Measurements from ENCODE around the gene ZNRF1.
"Not testable (repeated sequence)": the region's sequence is repeated elsewhere in the genome, so short reads cannot be mapped to it uniquely, and the experiment has no call there.

ZNRF1 gene

GRCh38 chr16:75114946-75115825 lies 116.4 kb downstream of the ZNRF1 start:
- DNase-seq = no peak

GRCh38 chr16:75116081-75116910 lies 117.5 kb downstream of the ZNRF1 start, which contains the start of gene LDHD:
LDHD (minus strand) TSS chr16:75116780; CDS start chr16:75116720, 60 bp downstream.
- no peak for DNase-seq

- no peak for DNase-seq
Observed at GRCh38 chr16:75116911-75117245, 118.1 kb downstream of the ZNRF1 start.

- no peak for DNase-seq
Observed at GRCh38 chr16:75118943-75119539, 120.2 kb downstream of the ZNRF1 start.

- DNase-seq = no peak
Observed at GRCh38 chr16:75120253-75120652, 121.4 kb downstream of the ZNRF1 start.

GRCh38 chr16:75121949-75122568 lies 123.2 kb downstream of the ZNRF1 start:
- no peak for DNase-seq

- DNase-seq = no peak
Observed at GRCh38 chr16:75122609-75123008, 123.8 kb downstream of the ZNRF1 start.

GRCh38 chr16:75127713-75128415 lies 129.0 kb downstream of the ZNRF1 start:
- DNase-seq = no peak

- DNase-seq = not testable (repeated sequence)
Observed at GRCh38 chr16:75129421-75130149, 130.8 kb downstream of the ZNRF1 start.

- no peak for DNase-seq
Observed at GRCh38 chr16:75130150-75130771, 131.4 kb downstream of the ZNRF1 start.

GRCh38 chr16:75131081-75131480 lies 132.3 kb downstream of the ZNRF1 start:
- DNase-seq = no peak

- no peak for DNase-seq
Observed at GRCh38 chr16:75138233-75138632, 139.4 kb downstream of the ZNRF1 start.

GRCh38 chr16:75138636-75139035 lies 139.8 kb downstream of the ZNRF1 start:
- DNase-seq = no peak

GRCh38 chr16:75139498-75139897 lies 140.7 kb downstream of the ZNRF1 start:
- DNase-seq = no peak

GRCh38 chr16:75143941-75144340 lies 145.1 kb downstream of the ZNRF1 start:
- DNase-seq = no peak

- DNase-seq = no peak
Observed at GRCh38 chr16:75147968-75148310, 149.1 kb downstream of the ZNRF1 start.

GRCh38 chr16:75148311-75149195 lies 149.7 kb downstream of the ZNRF1 start, which contains the start of gene ZFP1:
ZFP1 (plus strand) TSS chr16:75148524; CDS start chr16:75152952, 4,428 bp downstream.
- DNase-seq = peak; percentile 86

- no peak for DNase-seq
Observed at GRCh38 chr16:75151798-75152197, 153.0 kb downstream of the ZNRF1 start.

- no peak for DNase-seq
Observed at GRCh38 chr16:75152635-75153034, 153.8 kb downstream of the ZNRF1 start.

GRCh38 chr16:75160386-75160785 lies 161.6 kb downstream of the ZNRF1 start:
- no peak for DNase-seq

Data from activated gamma-delta T cell (primary cell).